ENCODE results near the gene RND1. TPM values are rescaled to one million over a fixed set of nuclear protein-coding genes. Genes with fewer than 3 reads are reported as not detected.

The RND1 gene
- total and polyA plus RNA-seq, 2 of the 13 experiments (the other 11 are each of a cell fraction or from before 2014, with no cell fraction given): 1.8 to 1.9 TPM

DNA sequence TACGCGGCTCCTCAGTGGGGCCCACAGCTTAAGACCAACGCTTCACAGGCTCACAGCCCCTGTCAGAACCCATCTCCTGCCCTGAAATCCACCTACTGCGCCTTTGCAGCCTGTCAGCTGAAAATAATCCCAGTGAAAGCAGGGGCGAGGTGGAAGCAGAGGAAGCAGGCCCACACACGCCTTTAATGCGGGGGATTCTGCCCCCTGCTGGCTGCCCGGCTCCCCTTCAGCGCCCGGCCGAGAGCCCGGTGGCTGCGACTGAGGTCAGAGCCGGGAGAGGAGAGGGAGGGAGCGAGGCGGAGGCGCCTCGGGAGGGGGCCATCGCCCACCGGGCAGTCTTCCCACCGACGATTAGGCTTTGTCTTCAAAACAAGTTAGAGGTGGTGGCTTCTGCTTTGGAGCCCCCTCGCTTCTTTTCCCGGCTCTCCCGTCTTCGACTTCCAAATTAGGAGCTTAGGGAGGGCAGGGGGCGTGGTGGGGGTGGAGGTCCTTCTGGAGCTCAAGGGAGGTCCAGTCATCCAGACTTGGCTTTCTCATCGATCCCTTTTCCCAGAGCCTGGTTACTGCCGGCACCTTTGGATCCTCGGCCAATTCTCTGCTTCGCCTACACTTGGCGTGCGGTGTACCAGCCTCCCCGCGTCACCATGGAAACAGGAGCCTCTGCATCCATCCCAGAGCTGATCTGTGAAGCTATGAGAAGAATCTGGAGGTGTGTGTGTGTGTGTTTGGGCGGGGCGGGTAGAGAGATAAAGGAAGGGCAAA lies 25.2 kb upstream of the RND1 start (continued):
- TF ChIP-seq ZNF609 (CRISPR knock-in tag; IDR thresholded peaks at IDR 0.05; ENCODE audit: borderline replicate concordance): peak; percentile 48; the same call in 1 of the 2 replicates
- no peak for TF ChIP-seq ARNTL (CRISPR knock-in tag; IDR thresholded peaks at IDR 0.05)
- TF ChIP-seq KDM4B (CRISPR knock-in tag; IDR thresholded peaks at IDR 0.05): peak; percentile 61; the same call in 1 of the 2 replicates
- TF ChIP-seq, protein P1, sequence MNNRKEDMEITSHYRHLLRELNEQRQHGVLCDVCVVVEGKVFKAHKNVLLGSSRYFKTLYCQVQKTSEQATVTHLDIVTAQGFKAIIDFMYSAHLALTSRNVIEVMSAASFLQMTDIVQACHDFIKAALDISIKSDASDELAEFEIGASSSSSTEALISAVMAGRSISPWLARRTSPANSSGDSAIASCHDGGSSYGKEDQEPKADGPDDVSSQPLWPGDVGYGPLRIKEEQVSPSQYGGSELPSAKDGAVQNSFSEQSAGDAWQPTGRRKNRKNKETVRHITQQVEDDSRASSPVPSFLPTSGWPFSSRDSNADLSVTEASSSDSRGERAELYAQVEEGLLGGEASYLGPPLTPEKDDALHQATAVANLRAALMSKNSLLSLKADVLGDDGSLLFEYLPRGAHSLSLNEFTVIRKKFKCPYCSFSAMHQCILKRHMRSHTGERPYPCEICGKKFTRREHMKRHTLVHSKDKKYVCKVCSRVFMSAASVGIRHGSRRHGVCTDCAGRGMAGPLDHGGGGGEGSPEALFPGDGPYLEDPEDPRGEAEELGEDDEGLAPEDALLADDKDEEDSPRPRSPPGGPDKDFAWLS (CRISPR knock-in tag; IDR thresholded peaks at IDR 0.05; ENCODE audit: borderline replicate concordance): no peak
- no peak for TF ChIP-seq ZNF530 (CRISPR knock-in tag; IDR thresholded peaks at IDR 0.05; ENCODE audit: low read depth)
- no peak for TF ChIP-seq ARHGAP35 (CRISPR knock-in tag; IDR thresholded peaks at IDR 0.05; ENCODE audit: borderline replicate concordance)
- TF ChIP-seq ZNF816 (CRISPR knock-in tag; IDR thresholded peaks at IDR 0.05; ENCODE audit: borderline replicate concordance): no peak
- no peak for TF ChIP-seq ZFP37 (CRISPR knock-in tag; IDR thresholded peaks at IDR 0.05; ENCODE audit: borderline replicate concordance)
- no peak; the same call in 1 of the 2 replicates for TF ChIP-seq THRA (CRISPR knock-in tag; IDR thresholded peaks at IDR 0.05; ENCODE audit: borderline replicate concordance)
- TF ChIP-seq ZNF883 (CRISPR knock-in tag; IDR thresholded peaks at IDR 0.05; ENCODE audit: not compliant biosample characterization): no peak
- TF ChIP-seq MLLT10 (CRISPR knock-in tag; IDR thresholded peaks at IDR 0.05): no peak
- TF ChIP-seq SIN3B (IDR thresholded peaks at IDR 0.05; ENCODE audit: low read length): no peak
- TF ChIP-seq ZBTB3 (CRISPR knock-in tag; IDR thresholded peaks at IDR 0.05; ENCODE audit: borderline replicate concordance, low read depth): no peak
- TF ChIP-seq NR1H2 (CRISPR knock-in tag; IDR thresholded peaks at IDR 0.05; ENCODE audit: borderline replicate concordance, low read depth): no peak
- TF ChIP-seq, protein P2, sequence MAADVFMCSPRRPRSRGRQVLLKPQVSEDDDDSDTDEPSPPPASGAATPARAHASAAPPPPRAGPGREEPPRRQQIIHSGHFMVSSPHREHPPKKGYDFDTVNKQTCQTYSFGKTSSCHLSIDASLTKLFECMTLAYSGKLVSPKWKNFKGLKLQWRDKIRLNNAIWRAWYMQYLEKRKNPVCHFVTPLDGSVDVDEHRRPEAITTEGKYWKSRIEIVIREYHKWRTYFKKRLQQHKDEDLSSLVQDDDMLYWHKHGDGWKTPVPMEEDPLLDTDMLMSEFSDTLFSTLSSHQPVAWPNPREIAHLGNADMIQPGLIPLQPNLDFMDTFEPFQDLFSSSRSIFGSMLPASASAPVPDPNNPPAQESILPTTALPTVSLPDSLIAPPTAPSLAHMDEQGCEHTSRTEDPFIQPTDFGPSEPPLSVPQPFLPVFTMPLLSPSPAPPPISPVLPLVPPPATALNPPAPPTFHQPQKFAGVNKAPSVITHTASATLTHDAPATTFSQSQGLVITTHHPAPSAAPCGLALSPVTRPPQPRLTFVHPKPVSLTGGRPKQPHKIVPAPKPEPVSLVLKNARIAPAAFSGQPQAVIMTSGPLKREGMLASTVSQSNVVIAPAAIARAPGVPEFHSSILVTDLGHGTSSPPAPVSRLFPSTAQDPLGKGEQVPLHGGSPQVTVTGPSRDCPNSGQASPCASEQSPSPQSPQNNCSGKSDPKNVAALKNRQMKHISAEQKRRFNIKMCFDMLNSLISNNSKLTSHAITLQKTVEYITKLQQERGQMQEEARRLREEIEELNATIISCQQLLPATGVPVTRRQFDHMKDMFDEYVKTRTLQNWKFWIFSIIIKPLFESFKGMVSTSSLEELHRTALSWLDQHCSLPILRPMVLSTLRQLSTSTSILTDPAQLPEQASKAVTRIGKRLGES (CRISPR knock-in tag; IDR thresholded peaks at IDR 0.05; ENCODE audit: borderline replicate concordance): no peak
- TF ChIP-seq, protein P3, sequence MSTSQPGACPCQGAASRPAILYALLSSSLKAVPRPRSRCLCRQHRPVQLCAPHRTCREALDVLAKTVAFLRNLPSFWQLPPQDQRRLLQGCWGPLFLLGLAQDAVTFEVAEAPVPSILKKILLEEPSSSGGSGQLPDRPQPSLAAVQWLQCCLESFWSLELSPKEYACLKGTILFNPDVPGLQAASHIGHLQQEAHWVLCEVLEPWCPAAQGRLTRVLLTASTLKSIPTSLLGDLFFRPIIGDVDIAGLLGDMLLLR (CRISPR knock-in tag; IDR thresholded peaks at IDR 0.05): no peak

Data from HepG2 (cell line).